ENCODE measurements around the gene TUBB6. TPM values are rescaled to one million over a fixed set of nuclear protein-coding genes. Genes with fewer than 3 reads are reported as not detected.

The TUBB6 gene
- total RNA-seq (2016; rRNA removed; fragmentation: Illumina TruSeq; extraction: Trizol) (9.9 and 13.5 TPM in 2 replicates), polyA plus RNA-seq (2011; rRNA removed) (28.6 and 30.8 TPM in 2 replicates), polyA minus RNA-seq (2011; rRNA and poly(A)+ RNA removed; ENCODE audit: low replicate concordance) (60.5 and 149 TPM in 2 replicates), Bru-seq, nascent RNA (percentile 57 among the genes with signal in this experiment), BruChase-seq, experiment 1, labeled RNA remaining after a 6-hour chase (percentile 58 among the genes with signal in this experiment), BruChase-seq, experiment 2, labeled RNA remaining after a 2-hour chase (percentile 55 among the genes with signal in this experiment)
- 2.6 and 3.9 TPM in 2 replicates for total RNA-seq (2016; cell fraction: cytosol; rRNA removed; fragmentation: Illumina TruSeq; extraction: Trizol; ENCODE audit: low read depth)
- total RNA-seq (2016; cell fraction: insoluble cytoplasmic fraction; rRNA removed; fragmentation: Illumina TruSeq; extraction: Trizol) = 11.1 and 12.0 TPM in 2 replicates
- total RNA-seq (2016; cell fraction: membrane; rRNA removed; fragmentation: Illumina TruSeq; extraction: Trizol) = 6.0 and 7.2 TPM in 2 replicates
- total RNA-seq (2016; cell fraction: nucleus; rRNA removed; fragmentation: Illumina TruSeq; extraction: Trizol) = 4.2 and 6.5 TPM in 2 replicates
- polyA plus RNA-seq (2011; cell fraction: cytosol; rRNA removed) = 30.2 and 44.7 TPM in 2 replicates
- 30.6 and 34.0 TPM in 2 replicates for polyA plus RNA-seq (2011; cell fraction: nucleus; rRNA removed)
- polyA plus RNA-seq (2012) = 5.6 and 18.7 TPM in 2 replicates
- polyA plus RNA-seq (2016; cell fraction: cytosol; fragmentation: Illumina TruSeq; extraction: Trizol; ENCODE audit: low read depth) = 4.1 and 5.2 TPM in 2 replicates
- 13.8 and 14.5 TPM in 2 replicates for polyA plus RNA-seq (2016; cell fraction: insoluble cytoplasmic fraction; fragmentation: Illumina TruSeq; extraction: Trizol; ENCODE audit: low read depth)
- 4.6 and 4.9 TPM in 2 replicates for polyA plus RNA-seq (2016; cell fraction: membrane; fragmentation: Illumina TruSeq; extraction: Trizol; ENCODE audit: low read depth)
- 10.3 and 12.3 TPM in 2 replicates for polyA plus RNA-seq (2016; cell fraction: nucleus; fragmentation: Illumina TruSeq; extraction: Trizol; ENCODE audit: insufficient read depth, low read depth)
- 20.5 and 20.8 TPM in 2 replicates for polyA minus RNA-seq (2011; cell fraction: cytosol; rRNA and poly(A)+ RNA removed)
- 8.5 and 14.0 TPM in 2 replicates for polyA minus RNA-seq (2011; cell fraction: nucleus; rRNA and poly(A)+ RNA removed)
- long read RNA-seq, experiment 1, transcript TUBB6-203 (4 exons, 788 nt) = minor isoform, 5 of 25 reads
- long read RNA-seq, experiment 1, transcript TUBB6-201 (4 exons, 2,064 nt) = major isoform, 13 of 25 reads
- long read RNA-seq, experiment 1, partial matches to known transcripts = 2 of 25 reads
- long read RNA-seq, experiment 1, other reads (novel, unspliced or antisense) = 3 of 25 reads
- long read RNA-seq, experiment 2, transcript TUBB6-213 (4 exons, 1,017 nt) = minor isoform, 7 of 61 reads
- long read RNA-seq, experiment 2, transcript TUBB6-201 (4 exons, 2,064 nt) = major isoform, 15 of 61 reads
- long read RNA-seq, experiment 2, partial matches to known transcripts = 12 of 61 reads
- long read RNA-seq, experiment 2, other reads (novel, unspliced or antisense) = 25 of 61 reads

- H3K79me2 ChIP-seq (ENCODE audit: insufficient read depth, low read length) = no peaks in the 10 kb centered on the region
- no TSS peak for BruUV-seq (replicated peaks)
- peak within 1 kb of the TSS; percentile 54 for H3K9ac ChIP-seq (ENCODE audit: insufficient read depth, low read depth, low read length)
- peak; percentile 46 for ATAC-seq
- no peak within 1 kb of the TSS for H3K27ac ChIP-seq (ENCODE audit: extremely low read length, insufficient read depth, low read length)
- H3K4me1 ChIP-seq (ENCODE audit: insufficient read depth, low read length) = peaks cover 39% of the 10 kb centered on the region
- H3K4me3 ChIP-seq (replicated peaks in 1 of 3; ENCODE audit: insufficient read depth in 1 of 3, low read depth in 2 of 3, low read length in 3 of 3) = peak within 1 kb of the TSS; percentile 69 to 75 (median 70)
- no peak for FAIRE-seq
- H3K36me3 ChIP-seq (replicated peaks in 1 of 2; ENCODE audit: control insufficient read depth in 1 of 2, insufficient read depth in 2 of 2, low read length in 2 of 2) = 0 out of 5 replicates have a peak, but pooled peaks cover 0 to 5% of the 10 kb centered on the region in 2 experiments
- H2AFZ ChIP-seq (ENCODE audit: low read length) = no peak within 1 kb of the TSS
- in situ Hi-C loops (cut with HindIII; ENCODE audit: extremely low pct_ligation_motif_present, low pct_unique_long_range_greater_than_20kb) (no loop called here), intact Hi-C loops (cut with micrococcal nuclease; ENCODE audit: unreplicated experiment) (loop anchor here (5.0 kb wide), 1 partner anchor 36 kb away; no protein-coding TSS in a partner anchor)
- WGBS (ENCODE audit: low lambda C conversion rate) = 42% methylated on average over 12 of the region's 88 CpGs
- H3K4me2 ChIP-seq (ENCODE audit: low read depth, low read length) = peak within 1 kb of the TSS; percentile 88
- no peaks in the 10 kb centered on the region for H4K20me1 ChIP-seq (ENCODE audit: insufficient read depth, low read length)
- H3K27me3 ChIP-seq (ENCODE audit: control insufficient read depth in 1 of 2, insufficient read depth in 2 of 2, low read length in 2 of 2) = peaks cover 6 to 43% of the 10 kb centered on the region in 2 experiments
- ChIA-PET CTCF (ENCODE audit: low intra/inter-chr PET ratio, low total read pairs) (interaction anchor here (1.5 kb wide), 1 partner anchor 36 kb away, joined by 5 read pairs; no protein-coding TSS in a partner anchor), POLR2A (interaction anchor here (1.6 to 3.1 kb wide), 2 partner anchors 29 to 69 kb away, joined by 4 to 7 read pairs; partner anchors contain the start of gene AFG3L2)
- no peak for DNase-seq (ENCODE audit: low spot score)
- H3K9me3 ChIP-seq (ENCODE audit: low read length) = no peaks in the 10 kb centered on the region
- TF ChIP-seq ZNF510 (CRISPR knock-in tag; IDR thresholded peaks at IDR 0.05; ENCODE audit: low read depth) (no peak), HNRNPLL (IDR thresholded peaks at IDR 0.05; ENCODE audit: low read depth, low read length, poor library complexity, severe bottlenecking) (peak; percentile 50), YY1 (IDR thresholded peaks at IDR 0.05; ENCODE audit: insufficient read depth, insufficient replicate concordance, low read depth, low read length) (no peak), ZFP36L1 (CRISPR knock-in tag; IDR thresholded peaks at IDR 0.05) (no peak), KDM2A (CRISPR knock-in tag; IDR thresholded peaks at IDR 0.05; ENCODE audit: borderline replicate concordance, low read depth) (0 out of 2 replicates have a peak, but pooled peaks have one; percentile 7), SAFB2 (CRISPR knock-in tag; IDR thresholded peaks at IDR 0.05; ENCODE audit: borderline replicate concordance, low read depth) (no peak), ADNP (CRISPR knock-in tag; IDR thresholded peaks at IDR 0.05) (no peak), NFIB (CRISPR knock-in tag; IDR thresholded peaks at IDR 0.05; ENCODE audit: borderline replicate concordance) (no peak), ZNF777 (CRISPR knock-in tag; IDR thresholded peaks at IDR 0.05) (peak; percentile 97), ZNF569 (CRISPR knock-in tag; IDR thresholded peaks at IDR 0.05; ENCODE audit: borderline replicate concordance) (no peak), IRF2 (CRISPR knock-in tag; IDR thresholded peaks at IDR 0.05) (no peak), PCBP2 (optimal IDR thresholded peaks at IDR 0.05; ENCODE audit: low read depth, low read length, poor library complexity, severe bottlenecking) (no peak), RFXAP (CRISPR knock-in tag; IDR thresholded peaks at IDR 0.05; ENCODE audit: borderline replicate concordance) (no peak), ARNT2 (CRISPR knock-in tag; IDR thresholded peaks at IDR 0.05; ENCODE audit: low read depth) (peak; percentile 44), CBX1 (IDR thresholded peaks at IDR 0.05; ENCODE audit: low read depth) (no peak)
- TF ChIP-seq, protein P1, sequence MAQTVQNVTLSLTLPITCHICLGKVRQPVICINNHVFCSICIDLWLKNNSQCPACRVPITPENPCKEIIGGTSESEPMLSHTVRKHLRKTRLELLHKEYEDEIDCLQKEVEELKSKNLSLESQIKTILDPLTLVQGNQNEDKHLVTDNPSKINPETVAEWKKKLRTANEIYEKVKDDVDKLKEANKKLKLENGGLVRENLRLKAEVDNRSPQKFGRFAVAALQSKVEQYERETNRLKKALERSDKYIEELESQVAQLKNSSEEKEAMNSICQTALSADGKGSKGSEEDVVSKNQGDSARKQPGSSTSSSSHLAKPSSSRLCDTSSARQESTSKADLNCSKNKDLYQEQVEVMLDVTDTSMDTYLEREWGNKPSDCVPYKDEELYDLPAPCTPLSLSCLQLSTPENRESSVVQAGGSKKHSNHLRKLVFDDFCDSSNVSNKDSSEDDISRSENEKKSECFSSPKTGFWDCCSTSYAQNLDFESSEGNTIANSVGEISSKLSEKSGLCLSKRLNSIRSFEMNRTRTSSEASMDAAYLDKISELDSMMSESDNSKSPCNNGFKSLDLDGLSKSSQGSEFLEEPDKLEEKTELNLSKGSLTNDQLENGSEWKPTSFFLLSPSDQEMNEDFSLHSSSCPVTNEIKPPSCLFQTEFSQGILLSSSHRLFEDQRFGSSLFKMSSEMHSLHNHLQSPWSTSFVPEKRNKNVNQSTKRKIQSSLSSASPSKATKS (CRISPR knock-in tag; IDR thresholded peaks at IDR 0.05) = no peak
These were observed at the start of gene TUBB6 for GRCh38 chr18:12307701-12308385. Gene TUBB6 (plus strand): TSS chr18:12308241. CDS start chr18:12308293, 52 bp downstream.

All from HepG2 (cell line).